HEK293T (cell line): ENCODE measurements around the gene KRTAP9-2.
"Not testable (repeated sequence)": the region's sequence is repeated elsewhere in the genome, so short reads cannot be mapped to it uniquely, and the experiment has no call there.

Experiments
- CTCF ChIA-PET: fragments of 350-600 bp; formaldehyde crosslinking; extraction: SDS; loops from one replicate; lab custom pipeline; 2021; ENCODE audit warnings: antibody characterized with exemption, inconsistent platforms; lab: Yijun Ruan, JAX
- POLR2A ChIA-PET: fragments of 350-600 bp; formaldehyde crosslinking; extraction: SDS; loops from one replicate; lab custom pipeline; 2020; ENCODE audit warnings: antibody characterized with exemption, inconsistent platforms; lab: Yijun Ruan, JAX
- DNase-seq: peaks from one replicate; pipeline ENCODE4 v3.0.0; 2012; ENCODE audit warnings: mixed read lengths; ENCODE audit errors: extremely low spot score
- ARNT ChIP-seq: fragments of 450-650 bp; IDR thresholded peaks from 2 replicates; pipeline ENCODE4 v1.6.1; 2017; ENCODE audit warnings: mild to moderate bottlenecking
- BHLHE40 ChIP-seq: fragments of 450-650 bp; IDR thresholded peaks from 2 replicates; pipeline ENCODE4 v1.6.1; 2016; ENCODE audit warnings: mild to moderate bottlenecking, moderate library complexity, borderline replicate concordance
- CTBP1 ChIP-seq: fragments of 450-650 bp; IDR thresholded peaks from 2 replicates; pipeline ENCODE4 v1.6.1; 2016; ENCODE audit warnings: borderline replicate concordance
- ELF4 ChIP-seq: fragments of 450-650 bp; IDR thresholded peaks from 2 replicates; pipeline ENCODE4 v1.6.1; 2017; ENCODE audit warnings: antibody characterized with exemption
- FOXA1 ChIP-seq: fragments of 450-650 bp; IDR thresholded peaks from 2 replicates; pipeline ENCODE4 v1.6.1; 2016; ENCODE audit warnings: mild to moderate bottlenecking
- FOXK2 ChIP-seq: fragments of 450-650 bp; IDR thresholded peaks from 2 replicates; pipeline ENCODE4 v1.6.1; 2016; ENCODE audit warnings: mild to moderate bottlenecking
- FOXM1 ChIP-seq: fragments of 450-650 bp; IDR thresholded peaks from 2 replicates; pipeline ENCODE4 v1.6.1; 2017; ENCODE audit warnings: mild to moderate bottlenecking, borderline replicate concordance
- HDGF ChIP-seq: fragments of 450-650 bp; IDR thresholded peaks from 2 replicates; pipeline ENCODE4 v1.6.1; 2017; ENCODE audit warnings: antibody characterized with exemption, borderline replicate concordance
- L3MBTL2 ChIP-seq: fragments of 450-650 bp; conservative IDR thresholded peaks from 2 replicates; pipeline ENCODE4 v1.6.1; 2016; ENCODE audit warnings: mild to moderate bottlenecking
- LEF1 ChIP-seq: fragments of 450-650 bp; IDR thresholded peaks from 2 replicates; pipeline ENCODE4 v1.6.1; 2017; ENCODE audit warnings: mild to moderate bottlenecking, borderline replicate concordance
- NFRKB ChIP-seq: fragments of 450-650 bp; IDR thresholded peaks from 2 replicates; pipeline ENCODE4 v1.6.1; 2016; ENCODE audit warnings: mild to moderate bottlenecking, moderate library complexity
- SP1 ChIP-seq: fragments of 450-650 bp; IDR thresholded peaks from 2 replicates; pipeline ENCODE4 v1.6.1; 2017
- SUZ12 ChIP-seq: fragments of 450-650 bp; IDR thresholded peaks from 2 replicates; pipeline ENCODE4 v1.6.1; 2016; ENCODE audit warnings: mild to moderate bottlenecking
- TARDBP ChIP-seq: fragments of 450-650 bp; IDR thresholded peaks from 2 replicates; pipeline ENCODE4 v1.6.1; 2016
- ZNF384 ChIP-seq: fragments of 450-650 bp; IDR thresholded peaks from 2 replicates; pipeline ENCODE4 v1.6.1; 2016
- TF ChIP-seq, protein P1 (sequence below): fragments of 450-650 bp; IDR thresholded peaks from 2 replicates; pipeline ENCODE4 v1.6.1; 2016

KRTAP9-2 gene

DNA sequence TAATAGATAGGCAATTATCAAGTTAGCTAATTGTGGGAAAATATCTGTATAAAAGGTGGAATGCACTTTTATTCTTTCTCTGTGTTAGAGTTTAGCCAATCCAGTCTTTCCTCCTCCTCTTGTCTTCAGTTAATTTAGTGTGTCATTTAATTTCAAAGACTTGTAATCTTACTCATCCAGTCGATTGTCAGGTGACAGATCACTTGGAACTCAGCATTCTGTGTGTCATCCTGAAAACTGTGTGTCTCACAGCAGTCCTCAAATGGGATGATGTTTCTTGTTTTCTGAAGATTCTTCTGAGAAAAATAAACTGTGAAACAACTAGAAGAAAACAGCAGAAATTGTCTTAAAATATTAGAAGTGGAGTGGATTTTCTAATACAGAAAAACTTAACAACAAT is 41.4 kb upstream of the KRTAP9-2 start:
- TF ChIP-seq, protein P1, sequence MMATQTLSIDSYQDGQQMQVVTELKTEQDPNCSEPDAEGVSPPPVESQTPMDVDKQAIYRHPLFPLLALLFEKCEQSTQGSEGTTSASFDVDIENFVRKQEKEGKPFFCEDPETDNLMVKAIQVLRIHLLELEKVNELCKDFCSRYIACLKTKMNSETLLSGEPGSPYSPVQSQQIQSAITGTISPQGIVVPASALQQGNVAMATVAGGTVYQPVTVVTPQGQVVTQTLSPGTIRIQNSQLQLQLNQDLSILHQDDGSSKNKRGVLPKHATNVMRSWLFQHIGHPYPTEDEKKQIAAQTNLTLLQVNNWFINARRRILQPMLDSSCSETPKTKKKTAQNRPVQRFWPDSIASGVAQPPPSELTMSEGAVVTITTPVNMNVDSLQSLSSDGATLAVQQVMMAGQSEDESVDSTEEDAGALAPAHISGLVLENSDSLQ = no peak
- TF ChIP-seq NFRKB (no peak), ZNF384 (no peak), ARNT (no peak), FOXM1 (no peak)
- ChIA-PET CTCF (no interaction called here), POLR2A (no interaction called here)
- no peak for DNase-seq

- TF ChIP-seq NFRKB (no peak), HDGF (no peak), FOXM1 (no peak), FOXA1 (no peak), LEF1 (no peak), ARNT (no peak), SUZ12 (no peak), L3MBTL2 (no peak), FOXK2 (no peak), ELF4 (no peak), BHLHE40 (no peak), SP1 (no peak), CTBP1 (no peak), ZNF384 (no peak), TARDBP (no peak)
- TF ChIP-seq, protein P1 = no peak
- CTCF ChIA-PET = no interaction called here
These were observed 39.6 kb upstream of the KRTAP9-2 start for GRCh38 chr17:41186872-41187271.

DNA sequence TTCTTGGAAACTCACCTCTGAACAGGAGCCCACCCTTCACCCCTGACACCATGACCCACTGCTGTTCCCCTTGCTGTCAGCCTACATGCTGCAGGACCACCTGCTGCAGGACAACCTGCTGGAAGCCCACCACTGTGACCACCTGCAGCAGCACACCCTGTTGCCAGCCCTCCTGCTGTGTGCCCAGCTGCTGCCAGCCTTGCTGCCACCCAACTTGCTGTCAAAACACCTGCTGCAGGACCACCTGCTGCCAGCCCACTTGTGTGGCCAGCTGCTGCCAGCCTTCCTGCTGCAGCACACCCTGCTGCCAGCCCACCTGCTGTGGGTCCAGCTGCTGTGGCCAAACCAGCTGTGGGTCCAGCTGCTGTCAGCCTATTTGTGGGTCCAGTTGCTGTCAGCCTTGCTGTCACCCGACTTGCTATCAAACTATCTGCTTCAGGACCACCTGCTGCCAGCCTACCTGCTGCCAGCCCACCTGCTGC is 36.6 kb upstream of the KRTAP9-2 start, which contains the start of gene KRTAP9-1:
KRTAP9-1 (plus strand) TSS at position 51 of the 482 bp plus-strand sequence; CDS start at position 51, 0 bp downstream.
- POLR2A ChIA-PET, DNase-seq, CTCF ChIA-PET: not testable (repeated sequence)

More at GRCh38 chr17:41186872-41187271, 39.6 kb upstream of the KRTAP9-2 start:
- POLR2A ChIA-PET = no interaction called here
- no peak for DNase-seq

DNA sequence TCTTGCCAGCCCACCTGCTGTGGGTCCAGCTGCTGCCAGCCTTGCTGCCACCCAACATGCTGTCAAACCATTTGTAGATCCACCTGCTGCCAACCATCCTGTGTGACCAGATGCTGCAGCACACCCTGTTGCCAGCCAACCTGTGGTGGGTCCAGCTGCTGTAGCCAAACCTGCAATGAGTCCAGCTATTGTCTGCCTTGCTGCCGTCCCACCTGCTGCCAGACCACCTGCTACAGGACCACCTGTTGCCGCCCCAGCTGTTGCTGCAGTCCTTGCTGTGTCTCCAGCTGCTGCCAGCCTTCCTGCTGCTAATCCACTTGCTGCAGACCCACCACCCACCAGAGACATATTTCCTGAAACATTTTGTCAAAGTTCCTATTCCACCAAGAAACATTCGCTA is 36.1 kb upstream of the KRTAP9-2 start:
- POLR2A ChIA-PET = no interaction called here
- CTCF ChIA-PET = no interaction called here
- DNase-seq = no peak
- TF ChIP-seq LEF1 = no peak
- no peak for TF ChIP-seq ARNT
- no peak for TF ChIP-seq L3MBTL2
- TF ChIP-seq HDGF = no peak
- TF ChIP-seq ZNF384 = no peak
- TF ChIP-seq NFRKB = no peak
- no peak for TF ChIP-seq FOXM1
- no peak for TF ChIP-seq ELF4
- TF ChIP-seq TARDBP = no peak
- no peak for TF ChIP-seq FOXK2
- no peak for TF ChIP-seq SP1
- no peak for TF ChIP-seq SUZ12
- TF ChIP-seq FOXA1 = no peak
- TF ChIP-seq, protein P1 = no peak
- TF ChIP-seq CTBP1 = no peak

DNA sequence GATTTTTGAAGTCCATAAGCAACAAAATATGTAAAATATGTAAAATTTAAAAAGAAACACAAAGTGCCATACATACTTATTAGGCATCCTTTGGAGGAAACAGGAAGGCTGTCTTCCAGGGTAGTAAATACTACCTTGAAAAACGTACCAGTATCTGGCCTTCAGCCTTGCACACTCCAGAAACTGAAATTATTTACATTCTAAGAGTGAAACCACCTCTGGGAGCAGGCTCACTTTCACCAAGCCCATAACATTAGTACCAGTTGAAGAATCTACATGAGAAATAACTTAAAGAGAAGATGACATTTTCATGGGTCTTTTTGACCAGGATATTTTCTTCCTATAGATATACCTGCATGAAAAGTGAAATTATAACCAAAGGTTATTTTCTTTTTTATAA is 30.4 kb upstream of the KRTAP9-2 start:
- POLR2A ChIA-PET = no interaction called here
- TF ChIP-seq LEF1 (no peak), HDGF (no peak), CTBP1 (no peak), ARNT (no peak), ELF4 (no peak), NFRKB (no peak), TARDBP (no peak), SP1 (no peak), FOXM1 (no peak), ZNF384 (no peak), FOXK2 (no peak), BHLHE40 (no peak)
- TF ChIP-seq, protein P1 = no peak
- DNase-seq = no peak
- CTCF ChIA-PET = no interaction called here

DNA sequence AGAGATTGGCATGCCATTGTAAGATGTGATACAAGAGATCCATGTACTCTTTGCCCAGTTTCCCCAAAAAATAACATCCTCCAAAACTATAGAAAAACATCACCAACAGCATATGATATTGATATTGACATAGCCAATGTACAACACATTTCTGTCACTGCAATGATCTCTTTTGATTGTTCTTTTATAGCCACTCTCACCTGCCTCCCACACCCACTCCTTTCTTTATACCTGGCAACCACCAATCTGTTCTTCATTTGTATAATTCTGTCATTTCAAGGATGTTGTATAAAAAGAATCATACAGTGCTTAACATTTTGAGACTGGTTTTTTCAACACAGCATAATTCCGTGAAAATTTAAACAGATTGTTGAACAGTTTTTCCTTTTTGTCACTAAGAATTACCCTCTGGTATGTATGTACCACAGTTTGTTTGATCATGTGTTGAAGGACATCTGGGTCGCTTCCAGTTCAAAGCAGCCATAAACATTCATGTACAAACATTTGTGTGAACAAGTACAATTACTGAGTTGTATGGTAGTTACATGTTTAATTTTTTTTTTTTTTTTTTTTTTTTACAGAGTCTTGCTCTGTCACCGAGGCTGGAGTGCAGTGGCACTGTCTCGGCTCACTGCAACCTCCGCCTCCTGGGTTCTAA is 26.9 kb upstream of the KRTAP9-2 start:
- no peak for TF ChIP-seq LEF1
- no peak for TF ChIP-seq ZNF384
- no peak for TF ChIP-seq FOXK2
- TF ChIP-seq CTBP1 = no peak
- no peak for TF ChIP-seq FOXA1
- TF ChIP-seq HDGF = no peak
- TF ChIP-seq ELF4 = no peak
- TF ChIP-seq, protein P1 = no peak
- no peak for TF ChIP-seq SUZ12
- TF ChIP-seq BHLHE40 = no peak
- no peak for TF ChIP-seq FOXM1
- ChIA-PET CTCF (no interaction called here), POLR2A (no interaction called here)
- no peak for DNase-seq
